GM12891 (cell line): ENCODE results near the gene PDXDC1.
"Not testable (repeated sequence)": the region's sequence is repeated elsewhere in the genome, so short reads cannot be mapped to it uniquely, and the experiment has no call there.

Experiments
- POLR2A ChIP-seq: IDR thresholded peaks from 2 replicates; pipeline ENCODE4 v1.6.1; 2011; ENCODE audit warnings: low read depth, low read length, control low read depth
- POLR2AphosphoS5 ChIP-seq: IDR thresholded peaks from 2 replicates; pipeline ENCODE4 v1.6.1; 2011; ENCODE audit warnings: low read depth, low read length, control low read depth
- POU2F2 ChIP-seq: IDR thresholded peaks from 2 replicates; pipeline ENCODE4 v1.6.1; 2011; ENCODE audit warnings: low read depth, mild to moderate bottlenecking, control low read depth, low read length, moderate library complexity
- TAF1 ChIP-seq: IDR thresholded peaks from 2 replicates; pipeline ENCODE4 v1.6.1; 2011; ENCODE audit warnings: low read depth, low read length, control low read depth

DNA sequence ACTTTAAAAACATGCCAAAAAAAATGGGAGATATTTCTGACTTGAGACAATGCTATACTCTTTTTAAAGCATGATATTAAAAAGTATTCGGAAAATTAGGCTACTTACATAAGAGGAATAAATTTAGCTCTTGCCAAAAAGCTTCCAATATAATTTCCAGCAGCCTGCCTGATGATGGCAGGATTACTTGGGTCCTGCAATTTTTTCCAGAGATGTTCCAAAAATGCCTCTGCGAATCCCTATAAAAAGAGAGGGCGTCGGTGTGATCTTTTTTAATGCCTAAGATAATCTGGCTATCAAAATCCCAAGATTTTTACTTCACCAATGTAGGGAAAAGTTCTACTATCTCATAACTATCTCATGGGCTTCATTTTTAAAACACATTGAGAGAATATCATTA lies 96.2 kb downstream of the PDXDC1 start:
- not testable (repeated sequence) for TF ChIP-seq POLR2A, POLR2AphosphoS5, POU2F2, TAF1
